ENCODE data around the gene HSPA8. TPM values are rescaled to one million over a fixed set of nuclear protein-coding genes. Genes with fewer than 3 reads are reported as not detected.
A peak's percentile ranks its signal among the peaks of the same experiment; 100 is the strongest.

Gene HSPA8
- total and polyA plus RNA-seq, 2 of the 4 experiments (the other 2 are of a cell fraction), result 2,309 to 4,346 TPM

GRCh38 chr11:123110397-123110796 is 48.5 kb upstream of the HSPA8 start:
- H3K23ac ChIP-seq (ENCODE audit: low read depth, low read length), result no peak overlapping the region
- TF ChIP-seq POLR2A (IDR thresholded peaks at IDR 0.05; ENCODE audit: low read depth, low read length), result no peak
- H3K9me1 ChIP-seq (ENCODE audit: insufficient read depth, low read length), result peaks cover 14% of the 10 kb centered on the region
- no peak overlapping the region for H3K4ac ChIP-seq (ENCODE audit: low read depth, low read length)
- no peak for ATAC-seq (ENCODE audit: low read depth)
- 100% methylated on average over 1 of the region's 8 CpGs; no CpG with 5 or more reads in 1 of the 2 experiments for WGBS, 2 experiments (ENCODE audit: extremely low coverage in 2 of 2, insufficient read length in 1 of 2)
- H3K79me1 ChIP-seq (ENCODE audit: low read depth in 1 of 2, low read length in 2 of 2), result peaks cover 44 to 81% of the 10 kb centered on the region in 2 experiments
- ChIA-PET CTCF (interaction anchor here (1.4 to 5.0 kb wide), 3 partner anchors 55 to 136 kb away, joined by 6 to 42 read pairs (median 10); no protein-coding TSS in a partner anchor), POLR2A (ENCODE audit: unreplicated experiment) (no interaction called here)
- intact Hi-C loops (cut with micrococcal nuclease) (loop anchor here (2.0 to 5.0 kb wide), 2 partner anchors 56 to 82 kb away; no protein-coding TSS in a partner anchor), in situ Hi-C loops (cut with MboI; ENCODE audit: low sequenced_read_pairs) (loop anchor here (5.0 kb wide), 1 partner anchor 137 kb away; no protein-coding TSS in a partner anchor), dilution Hi-C loops (cut with HindIII; ENCODE audit: low sequenced_read_pairs, unreplicated experiment) (loop anchor here (25.0 kb wide), 1 partner anchor 152 kb away; no protein-coding TSS in a partner anchor)
- H2AK9ac ChIP-seq (replicated peaks; ENCODE audit: low read depth, low read length, poor library complexity), result no peak overlapping the region
- H3K9me3 ChIP-seq (ENCODE audit: control insufficient read depth, insufficient read depth, low read length), result no peaks in the 10 kb centered on the region
- no peak overlapping the region for H2BK5ac ChIP-seq (ENCODE audit: low read depth, low read length, poor library complexity, severe bottlenecking)
- H3K4me1 ChIP-seq (ENCODE audit: control insufficient read depth, insufficient read depth, low read length), result peaks cover 13% of the 10 kb centered on the region
- peaks cover 25% of the 10 kb centered on the region for H3K36me3 ChIP-seq (ENCODE audit: control insufficient read depth, insufficient read depth, low read length)
- H4K20me1 ChIP-seq (ENCODE audit: insufficient read depth, low read length), result no peaks in the 10 kb centered on the region
- no peak overlapping the region for H3K27ac ChIP-seq (ENCODE audit: insufficient read depth, low read length)
- no peak overlapping the region for H3K9ac ChIP-seq (ENCODE audit: low read depth, low read length)
- no TSS peak for BruUV-seq (replicated peaks)
- 0 out of 2 replicates have a peak overlapping the region, but pooled peaks have one; percentile 20 for H2AK5ac ChIP-seq (ENCODE audit: low read depth, low read length)
- H3K56ac ChIP-seq (ENCODE audit: extremely low read depth, insufficient read depth, low read length), result no peak overlapping the region
- no peak overlapping the region for H4K91ac ChIP-seq (ENCODE audit: insufficient read depth, low read depth, low read length)
- no peak overlapping the region for H4K5ac ChIP-seq (ENCODE audit: low read depth, low read length)
- H2BK120ac ChIP-seq (ENCODE audit: low read depth, low read length), result no peak overlapping the region
- no peak for DNase-seq
- H3K27me3 ChIP-seq (ENCODE audit: control insufficient read depth, insufficient read depth, low read length), result no peaks in the 10 kb centered on the region
- H4K8ac ChIP-seq (ENCODE audit: low read depth in 2 of 2, low read length in 2 of 2), result peak overlapping the region in 1 of 2 experiments; percentile 15; a peak in 1 of 4 replicates
- H2BK20ac ChIP-seq (ENCODE audit: low read depth, low read length), result no peak overlapping the region
- no peak overlapping the region for H2AFZ ChIP-seq (replicated peaks; ENCODE audit: low read length, poor library complexity)
- H3K4me3 ChIP-seq (ENCODE audit: insufficient read depth, low read depth, low read length), result no peak overlapping the region
- H3K18ac ChIP-seq (ENCODE audit: low read depth, low read length), result no peak overlapping the region
- H3K4me2 ChIP-seq (ENCODE audit: low read depth, low read length), result no peak overlapping the region
- no peak overlapping the region for H2BK15ac ChIP-seq (ENCODE audit: low read depth, low read length)
- no peak overlapping the region for H3K14ac ChIP-seq (replicated peaks; ENCODE audit: low read depth, low read length)
